Rectal smooth muscle tissue (tissue), 1 donor: Measurements from ENCODE around the gene POLR3E.
A peak's percentile ranks its signal among the peaks of the same experiment; 100 is the strongest.
"Not testable (repeated sequence)": the region's sequence is repeated elsewhere in the genome, so short reads cannot be mapped to it uniquely, and the experiment has no call there.

ENCODE experiments used
- H3K27ac ChIP-seq: one replicate; pipeline ENCODE4 v1.7.0; 2013; ENCODE audit warnings: low read depth, low read length, inconsistent platforms
- H3K27me3 ChIP-seq: one replicate; pipeline ENCODE4 v1.7.0; 2013; ENCODE audit warnings: low read length; ENCODE audit not compliant: control insufficient read depth, insufficient read depth
- H3K36me3 ChIP-seq: one replicate; pipeline ENCODE4 v1.7.0; 2013; ENCODE audit warnings: low read length; ENCODE audit not compliant: control insufficient read depth, insufficient read depth
- H3K4me1 ChIP-seq: one replicate; pipeline ENCODE4 v1.7.0; 2013; ENCODE audit warnings: low read length; ENCODE audit not compliant: control insufficient read depth, insufficient read depth
- H3K4me3 ChIP-seq: one replicate; pipeline ENCODE4 v1.7.0; 2013; ENCODE audit warnings: low read length
- H3K9ac ChIP-seq: one replicate; pipeline ENCODE4 v1.7.0; 2013; ENCODE audit warnings: low read length

Gene POLR3E

DNA sequence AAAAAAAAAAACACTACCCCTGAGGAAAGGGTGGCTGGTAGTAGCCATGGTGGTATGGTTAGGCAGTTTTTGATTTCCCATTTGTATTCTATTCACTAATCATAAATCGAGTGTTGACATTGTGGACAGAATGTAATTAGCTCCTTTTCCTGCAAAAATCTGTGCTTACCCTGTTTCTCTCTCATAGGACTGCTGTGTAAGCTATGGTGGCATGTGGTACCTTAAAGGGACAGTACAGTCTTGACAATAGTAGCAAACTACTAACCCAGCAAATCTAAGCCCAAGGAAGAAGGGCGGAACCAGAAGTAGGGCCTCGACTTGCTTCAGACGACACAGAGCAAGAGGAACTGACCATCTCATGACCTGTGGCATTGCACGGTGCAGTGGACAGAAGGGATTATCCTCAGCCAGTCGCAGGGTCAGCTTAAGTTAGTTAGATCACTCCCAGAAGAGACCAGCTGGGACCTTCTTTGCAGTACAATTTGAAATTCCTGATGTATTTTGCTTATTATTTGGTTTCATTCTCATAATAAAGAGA lies 36.3 kb downstream of the POLR3E start:
- H3K9ac ChIP-seq: no peak overlapping the region
- peaks cover 23% of the 10 kb centered on the region for H3K36me3 ChIP-seq
- peaks cover 2% of the 10 kb centered on the region for H3K4me1 ChIP-seq
- H3K27ac ChIP-seq: no peak overlapping the region
- H3K4me3 ChIP-seq: no peak overlapping the region
- H3K27me3 ChIP-seq: no peaks in the 10 kb centered on the region

DNA sequence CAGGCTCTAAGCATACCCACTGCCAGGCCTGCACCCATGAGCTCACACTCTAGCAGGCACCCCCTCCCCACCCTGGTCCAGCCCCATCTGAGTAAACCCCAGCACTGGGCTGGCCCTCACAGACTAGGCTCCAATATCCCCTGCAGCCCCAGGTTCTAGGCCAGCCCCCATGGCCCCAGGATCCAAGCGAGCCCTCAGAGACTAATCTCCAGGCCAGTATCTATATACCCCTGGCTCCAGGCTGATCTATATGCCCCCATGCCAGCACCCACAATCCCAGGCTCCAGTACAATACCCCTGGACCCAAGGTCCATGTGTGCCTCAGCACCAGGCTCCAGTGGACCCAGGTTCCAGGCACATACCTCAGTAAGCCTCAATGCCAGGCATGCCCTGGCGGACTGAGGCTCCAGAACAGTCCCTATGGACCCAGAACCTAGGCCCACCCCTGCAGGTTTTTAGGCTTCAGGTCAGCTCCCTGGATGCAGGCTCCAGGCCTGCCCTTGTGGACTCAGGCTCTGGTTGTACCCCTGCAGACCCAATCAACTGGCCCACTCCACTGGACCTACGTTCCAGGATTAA lies 38.5 kb downstream of the POLR3E start:
- Histone ChIP-seq H3K27ac (no peak overlapping the region), H3K4me1 (no peaks in the 10 kb centered on the region), H3K27me3 (no peaks in the 10 kb centered on the region), H3K36me3 (peaks cover 23% of the 10 kb centered on the region), H3K9ac (no peak overlapping the region), H3K4me3 (no peak overlapping the region)

DNA sequence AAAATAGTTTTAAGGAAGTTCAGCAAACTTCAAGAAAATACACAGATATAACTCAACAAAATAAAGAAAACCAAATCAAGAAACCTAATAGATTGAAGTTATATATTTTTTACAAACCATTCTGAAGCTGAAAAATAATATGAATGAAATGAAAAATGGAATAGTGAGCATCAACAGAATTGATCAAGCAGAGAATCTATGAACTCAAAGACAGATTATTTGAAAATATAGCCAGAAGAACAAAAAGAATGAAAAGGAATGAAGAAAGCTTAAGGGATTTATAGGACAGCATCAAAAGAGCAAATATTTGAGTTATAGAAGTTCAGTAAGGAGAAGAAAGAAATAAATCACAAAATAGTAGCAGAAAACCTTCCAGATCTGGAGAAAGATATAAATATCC lies 39.4 kb downstream of the POLR3E start:
- no peaks in the 10 kb centered on the region for H3K4me1 ChIP-seq
- no peak overlapping the region for H3K9ac ChIP-seq
- H3K36me3 ChIP-seq: peaks cover 22% of the 10 kb centered on the region
- H3K27ac ChIP-seq: no peak overlapping the region
- H3K4me3 ChIP-seq: no peak overlapping the region
- H3K27me3 ChIP-seq: no peaks in the 10 kb centered on the region

DNA sequence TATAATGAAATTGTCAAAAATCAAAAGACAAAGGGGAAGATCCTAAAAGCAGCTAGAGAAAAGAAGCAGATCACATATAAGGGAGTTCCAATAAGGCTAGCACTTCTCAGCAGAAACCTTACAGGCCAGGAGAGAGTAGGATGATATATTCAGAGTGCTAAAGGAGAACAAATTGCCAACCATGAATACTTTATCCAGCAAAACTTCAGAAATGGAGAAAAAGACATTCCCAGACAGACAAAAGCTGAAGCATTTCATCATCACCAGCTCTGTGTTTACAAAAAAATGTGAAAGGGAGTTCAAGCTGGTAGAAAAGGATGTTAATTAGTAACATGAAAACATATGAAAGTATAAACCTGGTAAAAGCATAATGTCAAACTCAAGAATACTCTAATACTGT lies 39.8 kb downstream of the POLR3E start:
- Histone ChIP-seq H3K4me1 (no peaks in the 10 kb centered on the region), H3K36me3 (peaks cover 18% of the 10 kb centered on the region), H3K27me3 (no peaks in the 10 kb centered on the region), H3K4me3 (no peak overlapping the region), H3K9ac (no peak overlapping the region), H3K27ac (no peak overlapping the region)

DNA sequence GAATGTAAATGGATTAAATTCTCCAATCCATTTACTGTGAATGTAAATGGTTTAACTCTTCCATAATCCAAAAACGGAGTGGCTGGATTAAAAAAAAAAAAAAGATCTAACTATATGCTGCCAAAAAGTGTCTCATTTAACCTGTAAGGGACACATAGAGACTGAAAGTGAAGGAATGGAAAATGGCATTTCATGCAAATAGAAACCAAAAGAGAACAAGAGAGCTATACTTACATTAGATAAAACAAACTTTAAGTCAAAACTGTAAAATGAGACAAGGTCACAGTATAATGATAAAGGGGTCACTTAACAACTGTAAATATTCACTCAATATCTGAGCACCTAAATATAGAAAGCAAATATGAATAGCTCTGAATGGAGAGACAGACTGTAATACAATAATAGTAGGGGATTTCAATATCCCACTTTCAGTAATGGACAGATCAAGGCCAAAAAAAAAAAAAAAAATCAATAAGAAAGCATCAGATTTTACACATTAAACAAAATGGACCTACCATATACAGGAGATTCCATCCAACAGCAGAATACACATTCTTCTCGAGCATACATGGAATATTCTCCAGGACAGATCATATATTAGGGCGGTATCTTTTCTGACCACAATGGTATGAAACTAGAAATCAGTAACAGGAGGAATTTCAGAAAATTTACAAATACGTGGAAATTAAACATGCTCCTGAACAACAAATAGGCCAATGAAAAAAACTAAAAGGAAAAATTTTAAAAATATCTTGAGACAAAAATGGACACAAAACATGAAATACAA lies 40.8 kb downstream of the POLR3E start:
- Histone ChIP-seq H3K4me1 (no peaks in the 10 kb centered on the region), H3K27me3 (no peaks in the 10 kb centered on the region)

DNA sequence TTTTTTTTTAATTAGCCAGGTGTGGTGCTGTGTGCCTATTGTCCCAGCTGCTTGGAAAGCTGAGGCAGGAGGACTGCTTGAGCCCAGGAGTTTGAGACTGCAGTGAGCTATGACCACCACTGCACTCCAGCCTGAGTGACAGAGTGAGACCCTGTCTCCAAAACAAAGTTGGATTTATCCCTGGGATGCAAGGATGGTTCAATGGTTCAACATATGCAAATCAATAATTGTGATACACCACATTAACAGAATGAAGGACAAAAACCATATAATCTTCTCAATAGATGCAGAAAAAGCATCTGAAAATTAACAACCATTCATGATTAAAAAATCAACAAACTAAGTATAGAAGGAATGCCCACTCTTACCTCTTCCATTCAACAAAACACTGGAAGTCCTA lies 43.7 kb downstream of the POLR3E start:
- H3K27ac ChIP-seq: no peak overlapping the region
- no peak overlapping the region for H3K4me3 ChIP-seq
- peaks cover 3% of the 10 kb centered on the region for H3K36me3 ChIP-seq
- no peaks in the 10 kb centered on the region for H3K27me3 ChIP-seq
- no peak overlapping the region for H3K9ac ChIP-seq
- no peaks in the 10 kb centered on the region for H3K4me1 ChIP-seq

More for the DNA sequence above, 40.8 kb downstream of the POLR3E start:
- no peak overlapping the region for H3K4me3 ChIP-seq
- H3K27ac ChIP-seq: no peak overlapping the region
- H3K36me3 ChIP-seq: peaks cover 13% of the 10 kb centered on the region
- no peak overlapping the region for H3K9ac ChIP-seq

DNA sequence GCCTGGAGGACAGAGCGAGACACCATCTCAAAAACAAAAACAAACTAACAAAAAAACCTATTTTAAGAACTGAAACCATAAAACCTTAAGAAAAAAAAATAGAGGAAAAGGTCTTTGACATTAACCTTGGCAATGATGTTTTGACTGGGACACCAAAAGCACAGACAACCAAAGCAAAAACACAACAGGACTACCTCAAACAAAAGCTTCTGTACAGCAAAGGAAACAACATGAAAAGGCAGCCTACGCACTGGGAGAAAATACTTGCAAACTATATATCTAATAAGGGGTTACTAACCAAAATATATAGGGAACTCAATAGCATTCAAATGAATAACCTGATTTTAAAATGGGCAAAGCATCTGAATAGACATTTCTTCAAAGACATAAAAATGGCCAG lies 44.9 kb downstream of the POLR3E start:
- Histone ChIP-seq H3K4me3 (no peak overlapping the region), H3K27ac (no peak overlapping the region), H3K36me3 (peaks cover 7% of the 10 kb centered on the region), H3K27me3 (no peaks in the 10 kb centered on the region), H3K4me1 (peaks cover 11% of the 10 kb centered on the region), H3K9ac (no peak overlapping the region)

DNA sequence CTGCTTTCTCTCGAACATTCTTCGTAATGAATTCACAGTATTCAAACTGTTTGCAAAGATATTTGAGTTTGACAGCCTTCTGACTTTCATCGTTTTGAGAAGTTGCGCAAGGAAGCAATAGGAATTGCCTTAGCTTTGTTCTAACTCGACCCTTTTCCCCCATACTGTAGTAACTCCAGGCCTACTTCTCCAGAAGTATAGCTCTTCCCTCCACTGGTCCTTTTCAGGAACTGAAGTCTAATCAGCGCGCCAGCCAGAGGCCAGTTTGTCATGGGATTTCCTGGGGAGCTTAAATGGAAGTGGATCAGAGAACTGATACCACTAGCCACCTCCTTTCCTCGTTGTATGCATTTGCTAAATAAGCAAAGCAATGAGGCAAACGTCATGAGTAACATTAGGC lies 49.3 kb downstream of the POLR3E start:
- Histone ChIP-seq H3K9ac (no peak overlapping the region), H3K4me3 (no peak overlapping the region), H3K4me1 (peaks cover 17% of the 10 kb centered on the region), H3K36me3 (peaks cover 21% of the 10 kb centered on the region), H3K27me3 (no peaks in the 10 kb centered on the region), H3K27ac (peak overlapping the region; percentile 79)

DNA sequence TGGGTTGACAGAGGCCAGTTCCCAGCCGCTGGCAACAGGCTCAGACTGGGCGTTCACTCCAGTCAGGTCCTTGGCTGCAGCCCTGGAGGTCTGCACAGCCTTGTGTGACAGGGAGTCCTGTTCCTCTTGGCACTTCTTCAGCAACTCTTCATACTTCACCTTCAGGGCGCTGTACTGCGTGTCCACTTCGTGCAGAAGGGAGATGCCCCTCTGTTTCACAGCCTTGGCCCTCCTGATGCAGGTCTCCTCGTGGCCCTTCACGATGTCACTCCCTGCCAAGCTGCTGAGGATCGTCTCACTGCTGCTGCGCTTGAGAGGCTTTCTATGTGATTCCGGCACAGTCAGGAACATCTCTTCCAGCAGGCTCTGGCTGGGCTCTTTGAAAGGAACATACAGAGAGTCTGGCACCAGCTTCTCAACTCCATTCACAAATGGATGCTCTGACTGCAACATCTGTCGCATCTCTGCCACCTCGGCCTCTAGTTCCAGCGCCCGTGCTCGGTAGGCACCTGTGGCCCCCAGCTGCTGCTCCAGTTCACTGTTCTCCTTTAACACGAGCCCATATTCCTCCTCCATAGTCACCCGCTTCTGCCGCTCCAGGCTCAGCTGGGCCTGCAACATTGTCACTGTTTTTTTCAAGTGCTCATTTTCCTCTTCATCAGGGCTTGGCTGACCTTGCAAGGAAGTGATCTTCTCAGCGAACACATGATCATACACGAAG lies 50.1 kb downstream of the POLR3E start:
- H3K4me3 ChIP-seq: peak overlapping the region; percentile 19
- peaks cover 21% of the 10 kb centered on the region for H3K36me3 ChIP-seq
- no peak overlapping the region for H3K9ac ChIP-seq
- peaks cover 17% of the 10 kb centered on the region for H3K4me1 ChIP-seq
- H3K27me3 ChIP-seq: no peaks in the 10 kb centered on the region
- peak overlapping the region; percentile 79 for H3K27ac ChIP-seq

DNA sequence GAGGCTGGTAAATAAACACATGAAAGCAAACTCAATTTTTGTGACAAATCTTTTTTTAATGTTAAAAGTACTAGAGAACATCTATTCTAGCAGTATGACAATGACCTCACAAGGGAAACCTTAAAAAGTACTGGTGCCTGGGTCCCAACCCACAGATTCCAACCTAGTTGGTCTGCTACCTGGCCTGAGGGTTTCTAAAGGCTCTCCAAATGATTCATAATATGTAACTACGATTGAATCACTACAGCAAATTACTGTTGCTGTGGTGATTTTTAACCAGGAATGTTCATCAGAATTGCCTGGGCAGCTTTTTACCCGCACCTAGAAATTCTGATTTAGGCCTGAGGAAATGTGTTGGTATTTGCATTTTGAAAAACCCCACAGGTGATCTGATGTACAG lies 51.1 kb downstream of the POLR3E start:
- no peak overlapping the region for H3K4me3 ChIP-seq
- no peaks in the 10 kb centered on the region for H3K27me3 ChIP-seq
- H3K4me1 ChIP-seq: peaks cover 20% of the 10 kb centered on the region
- H3K27ac ChIP-seq: no peak overlapping the region
- H3K9ac ChIP-seq: no peak overlapping the region
- H3K36me3 ChIP-seq: peaks cover 21% of the 10 kb centered on the region

DNA sequence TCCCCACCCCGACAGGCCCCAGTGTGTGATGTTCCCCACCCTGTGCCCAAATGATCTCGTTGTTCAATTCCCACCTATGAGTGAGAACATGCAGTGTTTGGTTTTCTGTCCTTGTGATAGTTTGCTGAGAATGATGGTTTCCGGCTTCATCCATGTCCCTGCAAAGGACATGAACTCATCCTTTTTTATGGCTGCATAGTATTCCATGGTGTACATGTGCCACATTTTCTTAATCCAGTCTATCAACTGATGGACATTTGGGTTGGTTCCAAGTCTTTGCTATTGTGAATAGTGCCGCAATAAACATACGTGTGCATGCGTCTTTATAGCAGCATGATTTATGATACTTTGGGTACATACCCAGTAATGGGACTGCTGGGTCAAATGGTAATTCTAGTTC lies 53.8 kb downstream of the POLR3E start:
- not testable (repeated sequence) for H3K4me3 ChIP-seq, H3K27ac ChIP-seq, H3K27me3 ChIP-seq, H3K9ac ChIP-seq
- Histone ChIP-seq H3K36me3 (peaks cover 23% of the 10 kb centered on the region), H3K4me1 (peaks cover 26% of the 10 kb centered on the region)

DNA sequence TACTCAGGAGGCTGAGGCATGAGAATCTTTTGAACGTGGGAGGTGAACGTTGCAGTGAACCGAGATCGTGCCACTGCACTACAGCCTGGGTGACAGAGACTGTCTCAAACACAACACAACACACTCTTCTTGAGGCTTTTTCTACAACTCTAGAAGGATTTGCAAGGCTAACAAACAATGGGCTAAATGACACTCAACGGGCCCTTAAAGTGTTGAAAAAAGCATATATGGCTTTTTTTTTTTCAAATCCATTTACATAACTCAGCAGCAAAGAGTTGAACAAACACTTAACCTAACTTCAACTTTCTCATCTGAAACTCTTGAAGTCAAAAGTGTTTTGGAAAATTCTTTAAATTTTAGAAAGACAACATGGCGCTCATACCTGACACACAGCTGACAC lies 54.9 kb downstream of the POLR3E start:
- H3K27me3 ChIP-seq: no peaks in the 10 kb centered on the region
- peaks cover 14% of the 10 kb centered on the region for H3K4me1 ChIP-seq
- H3K4me3 ChIP-seq: no peak overlapping the region
- H3K36me3 ChIP-seq: peaks cover 15% of the 10 kb centered on the region
- H3K9ac ChIP-seq: no peak overlapping the region
- no peak overlapping the region for H3K27ac ChIP-seq
